HUES6 (cell line): ENCODE measurements around the gene PDCD7.
"Not testable (repeated sequence)": the region's sequence is repeated elsewhere in the genome, so short reads cannot be mapped to it uniquely, and the experiment has no call there.

Source experiments
- H3K27ac ChIP-seq: 2 replicates; pipeline ENCODE4 v1.7.0; 2013; ENCODE audit warnings: low read depth, mild to moderate bottlenecking, low read length, inconsistent platforms
- H3K27me3 ChIP-seq: 2 replicates; pipeline ENCODE4 v1.6.1; 2013; ENCODE audit warnings: low read length; ENCODE audit not compliant: control insufficient read depth, insufficient read depth
- H3K36me3 ChIP-seq: 2 replicates; pipeline ENCODE4 v1.6.1; 2013; ENCODE audit warnings: low read length; ENCODE audit not compliant: control insufficient read depth, insufficient read depth
- H3K4me1 ChIP-seq: 2 replicates; pipeline ENCODE4 v1.6.1; 2013; ENCODE audit warnings: low read length; ENCODE audit not compliant: control insufficient read depth, insufficient read depth
- H3K4me3 ChIP-seq: 2 replicates; pipeline ENCODE4 v1.5.1; 2013; ENCODE audit warnings: low read depth, low read length
- H3K9ac ChIP-seq: one replicate; pipeline ENCODE4 v1.6.1; 2013; ENCODE audit warnings: mild to moderate bottlenecking, low read length
- H3K9me3 ChIP-seq: 2 replicates; pipeline ENCODE4 v1.6.1; 2013; ENCODE audit warnings: low read depth, low read length; ENCODE audit not compliant: control insufficient read depth, insufficient read depth

The PDCD7 gene

GRCh38 chr15:65165875-65166274 is 32.3 kb upstream of the PDCD7 start:
- no peaks in the 10 kb centered on the region for H3K9me3 ChIP-seq
- no peaks in the 10 kb centered on the region for H3K27me3 ChIP-seq
- H3K4me3 ChIP-seq, result no peak overlapping the region
- H3K4me1 ChIP-seq, result no peaks in the 10 kb centered on the region
- H3K27ac ChIP-seq, result no peak overlapping the region
- no peak overlapping the region for H3K9ac ChIP-seq
- peaks cover 57% of the 10 kb centered on the region for H3K36me3 ChIP-seq

GRCh38 chr15:65164139-65164538 is 30.5 kb upstream of the PDCD7 start:
- H3K4me3 ChIP-seq, result no peak overlapping the region
- H3K4me1 ChIP-seq, result no peaks in the 10 kb centered on the region
- H3K27me3 ChIP-seq, result no peaks in the 10 kb centered on the region
- H3K9me3 ChIP-seq, result no peaks in the 10 kb centered on the region
- H3K36me3 ChIP-seq, result peaks cover 51% of the 10 kb centered on the region
- no peak overlapping the region for H3K27ac ChIP-seq
- H3K9ac ChIP-seq, result no peak overlapping the region

- H3K27ac ChIP-seq, result no peak overlapping the region
- no peaks in the 10 kb centered on the region for H3K27me3 ChIP-seq
- H3K4me1 ChIP-seq, result no peaks in the 10 kb centered on the region
- peaks cover 57% of the 10 kb centered on the region for H3K36me3 ChIP-seq
- H3K4me3 ChIP-seq, result no peak overlapping the region
- H3K9ac ChIP-seq, result no peak overlapping the region
- no peaks in the 10 kb centered on the region for H3K9me3 ChIP-seq
Observed at GRCh38 chr15:65163041-65163440, 29.4 kb upstream of the PDCD7 start.

GRCh38 chr15:65156692-65157091 is 23.1 kb upstream of the PDCD7 start:
- H3K9me3 ChIP-seq, result no peaks in the 10 kb centered on the region
- H3K36me3 ChIP-seq, result peaks cover 74% of the 10 kb centered on the region

GRCh38 chr15:65154720-65155119 is 21.1 kb upstream of the PDCD7 start:
- H3K4me1 ChIP-seq, result no peaks in the 10 kb centered on the region
- no peaks in the 10 kb centered on the region for H3K9me3 ChIP-seq
- no peak overlapping the region for H3K4me3 ChIP-seq
- no peaks in the 10 kb centered on the region for H3K27me3 ChIP-seq
- H3K36me3 ChIP-seq, result peaks cover 81% of the 10 kb centered on the region
- no peak overlapping the region for H3K27ac ChIP-seq
- H3K9ac ChIP-seq, result no peak overlapping the region

More at GRCh38 chr15:65156692-65157091, 23.1 kb upstream of the PDCD7 start:
- Histone ChIP-seq H3K4me3 (no peak overlapping the region), H3K4me1 (no peaks in the 10 kb centered on the region), H3K27ac (no peak overlapping the region), H3K27me3 (no peaks in the 10 kb centered on the region), H3K9ac (no peak overlapping the region)

GRCh38 chr15:65147902-65148301 is 14.3 kb upstream of the PDCD7 start:
- no peaks in the 10 kb centered on the region for H3K27me3 ChIP-seq
- no peak overlapping the region for H3K9ac ChIP-seq
- H3K4me1 ChIP-seq, result no peaks in the 10 kb centered on the region
- no peaks in the 10 kb centered on the region for H3K9me3 ChIP-seq
- H3K36me3 ChIP-seq, result peaks cover 29% of the 10 kb centered on the region
- no peak overlapping the region for H3K27ac ChIP-seq
- H3K4me3 ChIP-seq, result no peak overlapping the region

GRCh38 chr15:65146438-65146837 is 12.8 kb upstream of the PDCD7 start:
- no peak overlapping the region for H3K27ac ChIP-seq
- H3K27me3 ChIP-seq, result no peaks in the 10 kb centered on the region
- peaks cover 20% of the 10 kb centered on the region for H3K36me3 ChIP-seq
- no peaks in the 10 kb centered on the region for H3K4me1 ChIP-seq
- no peak overlapping the region for H3K9ac ChIP-seq
- H3K9me3 ChIP-seq, result no peaks in the 10 kb centered on the region
- H3K4me3 ChIP-seq, result no peak overlapping the region

- not testable (repeated sequence) for H3K27ac ChIP-seq
Observed at GRCh38 chr15:65138631-65139030, 5.0 kb upstream of the PDCD7 start.

GRCh38 chr15:65137893-65138292 is 4.3 kb upstream of the PDCD7 start:
- not testable (repeated sequence) for H3K9ac ChIP-seq, H3K27ac ChIP-seq, H3K4me3 ChIP-seq, H3K36me3 ChIP-seq, H3K27me3 ChIP-seq, H3K4me1 ChIP-seq
- H3K9me3 ChIP-seq, result peaks cover 36% of the 10 kb centered on the region

More at GRCh38 chr15:65138631-65139030, 5.0 kb upstream of the PDCD7 start:
- not testable (repeated sequence) for H3K4me3 ChIP-seq, H3K27me3 ChIP-seq, H3K9ac ChIP-seq, H3K36me3 ChIP-seq, H3K4me1 ChIP-seq
- H3K9me3 ChIP-seq, result peaks cover 36% of the 10 kb centered on the region

- not testable (repeated sequence) for H3K27me3 ChIP-seq, H3K9ac ChIP-seq, H3K27ac ChIP-seq, H3K4me1 ChIP-seq, H3K4me3 ChIP-seq, H3K36me3 ChIP-seq
- peaks cover 36% of the 10 kb centered on the region for H3K9me3 ChIP-seq
Observed at GRCh38 chr15:65137089-65137488, 3.5 kb upstream of the PDCD7 start.

GRCh38 chr15:65134538-65134937 is 930 bp upstream of the PDCD7 start:
- H3K9ac ChIP-seq, result no peak overlapping the region
- H3K4me3 ChIP-seq, result peak overlapping the region; percentile 74
- no peak overlapping the region for H3K27ac ChIP-seq
- H3K27me3 ChIP-seq, result no peaks in the 10 kb centered on the region
- peaks cover 36% of the 10 kb centered on the region for H3K9me3 ChIP-seq
- peaks cover 3% of the 10 kb centered on the region; the same call in 1 of the 2 replicates for H3K4me1 ChIP-seq
- peaks cover 5% of the 10 kb centered on the region for H3K36me3 ChIP-seq
